Skeletal muscle cell (primary cell): ENCODE data around the gene GALNT1.
"Not testable (repeated sequence)": the region's sequence is repeated elsewhere in the genome, so short reads cannot be mapped to it uniquely, and the experiment has no call there.

Experiments used
- DNase-seq: peaks from one replicate; pipeline ENCODE4 v3.0.0-alpha.2; 2010; ENCODE audit warnings: low read depth
- H3K4me3 ChIP-seq: 2 replicates; pipeline ENCODE4 v1.5.1; 2011; ENCODE audit warnings: low read depth, mild to moderate bottlenecking, control low read depth, low read length, moderate library complexity

Gene GALNT1

DNA sequence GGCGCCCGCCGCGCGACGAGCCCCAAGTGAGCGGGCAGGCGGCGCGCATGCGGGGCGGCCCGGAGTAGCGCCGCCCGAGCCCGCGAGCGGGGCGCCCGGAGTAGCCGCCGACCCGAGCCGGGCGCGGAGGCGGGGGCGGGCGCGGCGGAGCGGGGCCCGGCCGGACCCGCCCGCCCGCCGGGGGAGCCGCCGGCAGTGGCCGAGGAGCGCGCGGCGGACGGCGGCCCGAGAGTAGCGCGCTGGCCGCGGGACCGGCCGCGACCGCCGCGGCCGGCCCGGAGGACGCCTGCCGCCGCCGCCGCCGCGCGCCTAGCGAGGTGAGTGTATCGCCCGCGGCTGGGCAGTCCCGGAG lies at the start of gene GALNT1:
TSS of gene GALNT1 (plus strand) at position 195 of the 352 bp plus-strand sequence. CDS start 72,923 bp downstream, outside the sequence.
- no peak for DNase-seq

DNA sequence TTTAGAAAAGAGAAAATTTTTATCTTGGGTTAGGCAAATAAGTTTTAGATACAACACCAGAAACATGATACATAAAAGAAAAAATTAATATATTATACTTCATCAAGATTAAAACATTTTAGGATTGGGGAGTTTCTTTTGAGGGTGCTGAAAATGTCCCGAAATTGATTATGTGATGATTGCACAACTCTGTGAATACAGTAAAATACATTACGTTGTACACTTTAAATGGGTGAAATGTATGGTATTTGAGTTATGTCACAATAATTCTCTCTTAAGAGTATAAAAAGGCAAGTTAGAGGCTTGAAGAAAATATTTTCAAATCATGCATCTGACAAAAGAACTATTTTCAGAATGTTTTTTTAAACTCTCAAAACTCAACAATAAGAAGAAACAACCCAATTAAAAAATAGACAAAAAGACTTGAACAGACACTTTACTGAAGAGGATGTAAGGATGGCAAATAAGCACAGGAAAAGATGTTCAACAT lies 47.6 kb upstream of the GALNT1 start:
- DNase-seq, result no peak
- H3K4me3 ChIP-seq, result no peak overlapping the region

More for the DNA sequence above, at the start of gene GALNT1:
- H3K4me3 ChIP-seq, result peak within 1 kb of the TSS; percentile 72

DNA sequence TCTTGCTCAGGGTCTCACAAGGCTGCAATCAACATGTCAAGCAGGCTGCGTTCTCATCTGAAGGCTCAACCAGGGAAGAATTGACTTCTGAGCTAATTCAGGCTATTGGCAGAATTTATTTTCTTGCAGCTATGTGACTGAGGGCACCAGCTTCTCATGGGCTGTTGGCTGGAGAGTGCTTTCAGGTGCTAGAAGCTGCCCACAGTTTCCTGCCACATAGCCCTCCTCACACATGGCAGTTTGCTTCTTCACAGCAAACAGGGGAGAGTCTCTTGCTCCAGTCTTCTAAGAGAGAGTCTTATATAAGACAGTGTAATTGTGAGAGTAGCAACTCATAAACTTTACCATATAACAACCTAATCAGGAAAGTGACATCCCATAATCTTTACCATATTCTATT lies 46.2 kb upstream of the GALNT1 start:
- DNase-seq, result no peak
- no peak overlapping the region for H3K4me3 ChIP-seq

DNA sequence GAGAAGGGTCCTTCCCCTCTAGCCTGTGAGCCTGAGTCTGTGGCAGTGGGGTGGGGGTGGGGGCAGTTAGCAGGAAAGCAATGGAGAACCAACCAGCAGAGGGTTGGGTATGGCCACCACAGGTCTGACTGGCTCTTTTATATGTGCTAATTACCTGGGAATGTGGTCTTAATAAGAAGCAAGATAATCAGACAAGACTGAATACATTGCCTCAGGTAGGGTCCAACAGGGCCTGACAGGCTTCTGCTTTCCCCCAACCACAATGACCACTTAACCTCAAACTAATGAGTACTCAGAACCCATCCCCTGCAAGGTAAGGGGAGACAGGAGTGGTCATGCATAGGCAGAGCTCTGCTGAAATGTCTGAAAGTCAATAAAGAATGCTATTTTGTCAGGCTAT lies 39.2 kb upstream of the GALNT1 start:
- no peak for DNase-seq
- no peak overlapping the region for H3K4me3 ChIP-seq

DNA sequence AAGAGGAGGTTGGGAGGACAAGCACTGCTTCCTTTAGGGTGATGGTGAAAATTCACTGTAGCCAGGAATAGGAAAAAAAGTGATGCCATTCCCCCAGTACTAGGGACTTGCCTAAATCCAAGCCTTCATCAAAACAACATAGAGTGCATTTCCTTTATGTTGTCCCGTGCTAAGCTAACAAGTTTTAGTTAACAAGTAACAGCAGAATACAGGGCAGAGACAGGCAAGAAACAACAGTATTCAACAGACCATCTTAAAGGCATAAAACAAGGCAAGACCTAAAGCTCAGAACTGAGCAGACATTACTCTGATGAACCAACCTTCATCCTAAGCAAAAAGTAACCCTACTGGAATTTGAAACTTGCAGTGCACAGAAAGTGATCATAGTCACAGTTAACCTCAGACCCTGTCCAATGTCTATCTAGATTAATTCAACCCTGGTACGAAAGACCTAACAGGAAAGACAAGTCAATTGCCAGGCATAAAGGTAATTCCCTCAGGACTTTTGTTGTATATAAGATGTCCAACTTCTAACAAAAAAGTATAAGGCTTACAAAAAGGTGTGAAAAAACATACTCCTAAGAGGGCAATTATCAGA lies 34.4 kb upstream of the GALNT1 start:
- DNase-seq, result no peak
- H3K4me3 ChIP-seq, result no peak overlapping the region

DNA sequence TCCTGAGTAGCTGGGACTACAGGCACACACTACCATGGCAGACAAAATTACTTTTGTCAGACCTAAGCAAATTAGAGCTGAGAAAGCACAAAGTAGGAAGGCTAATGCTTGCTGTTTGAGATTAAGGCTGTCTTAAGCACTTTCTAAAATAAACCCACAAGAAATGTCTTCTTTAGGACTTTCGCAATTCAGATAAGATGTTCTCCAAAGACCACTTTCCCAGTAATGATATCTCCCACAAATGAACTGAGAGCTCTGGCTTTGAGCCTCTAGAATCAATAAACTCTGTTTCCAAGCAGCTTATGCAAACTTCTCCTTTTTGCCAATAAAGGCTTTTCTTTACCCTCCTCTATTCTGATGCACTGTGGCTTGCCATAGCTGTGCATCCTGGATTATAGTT lies 32.0 kb upstream of the GALNT1 start:
- H3K4me3 ChIP-seq, result no peak overlapping the region
- no peak for DNase-seq

DNA sequence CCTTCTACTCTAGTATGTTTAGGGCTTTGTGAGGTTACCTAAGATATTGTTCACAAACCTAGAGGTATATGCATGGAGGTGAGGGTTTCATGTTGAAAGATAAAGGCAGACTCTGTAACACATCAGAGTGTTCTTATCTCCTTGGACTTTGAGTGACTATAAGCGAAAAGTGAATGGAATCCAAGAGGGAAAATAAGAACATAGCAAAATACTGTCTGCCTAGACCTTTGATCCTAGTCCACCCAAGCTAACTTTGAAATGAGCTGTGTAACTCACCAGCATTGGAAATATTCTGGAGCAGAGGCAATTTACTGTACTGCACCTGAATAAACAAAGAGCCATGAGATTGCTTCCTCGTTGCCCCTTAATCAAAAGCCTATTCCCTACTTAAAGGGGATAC lies 28.2 kb upstream of the GALNT1 start:
- no peak for DNase-seq
- H3K4me3 ChIP-seq, result no peak overlapping the region

DNA sequence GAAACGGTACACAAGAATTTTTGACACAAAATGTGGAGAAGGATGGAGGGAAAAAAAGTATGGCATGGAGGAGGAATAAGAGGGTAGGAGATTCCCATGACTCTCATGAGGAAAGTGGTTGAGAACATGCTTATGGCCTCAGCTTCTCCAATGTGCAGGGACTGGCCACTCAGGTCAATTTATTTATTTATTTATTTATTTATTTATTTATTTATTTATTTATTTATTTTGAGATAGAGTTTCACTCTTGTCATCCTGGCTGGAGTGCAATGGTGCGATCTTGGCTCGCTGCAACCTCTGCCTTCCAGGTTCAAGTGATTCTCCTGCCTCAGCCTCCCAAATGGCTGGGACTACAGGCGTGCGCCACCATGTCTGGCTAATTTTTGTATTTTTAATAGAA lies 26.0 kb upstream of the GALNT1 start:
- not testable (repeated sequence) for H3K4me3 ChIP-seq, DNase-seq

DNA sequence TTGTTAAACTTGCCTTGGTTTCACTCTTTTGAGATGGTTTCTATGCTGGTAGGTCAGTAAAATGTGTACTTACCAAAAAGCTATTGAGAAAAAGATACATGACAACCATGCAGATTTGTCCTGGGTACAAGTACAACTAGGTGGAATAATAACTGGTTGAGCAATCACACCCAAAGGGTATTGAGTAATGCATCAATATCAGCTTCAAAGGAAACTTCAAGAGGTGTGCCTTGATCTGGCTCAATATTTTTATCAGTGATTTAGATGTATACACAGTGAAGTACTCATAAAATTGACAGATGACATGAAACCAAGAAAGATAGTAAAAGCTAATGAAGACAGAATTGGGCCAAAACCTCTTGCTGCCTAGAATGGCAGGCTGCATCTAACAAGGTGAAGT lies 21.7 kb upstream of the GALNT1 start:
- DNase-seq, result no peak
- H3K4me3 ChIP-seq, result no peak overlapping the region

DNA sequence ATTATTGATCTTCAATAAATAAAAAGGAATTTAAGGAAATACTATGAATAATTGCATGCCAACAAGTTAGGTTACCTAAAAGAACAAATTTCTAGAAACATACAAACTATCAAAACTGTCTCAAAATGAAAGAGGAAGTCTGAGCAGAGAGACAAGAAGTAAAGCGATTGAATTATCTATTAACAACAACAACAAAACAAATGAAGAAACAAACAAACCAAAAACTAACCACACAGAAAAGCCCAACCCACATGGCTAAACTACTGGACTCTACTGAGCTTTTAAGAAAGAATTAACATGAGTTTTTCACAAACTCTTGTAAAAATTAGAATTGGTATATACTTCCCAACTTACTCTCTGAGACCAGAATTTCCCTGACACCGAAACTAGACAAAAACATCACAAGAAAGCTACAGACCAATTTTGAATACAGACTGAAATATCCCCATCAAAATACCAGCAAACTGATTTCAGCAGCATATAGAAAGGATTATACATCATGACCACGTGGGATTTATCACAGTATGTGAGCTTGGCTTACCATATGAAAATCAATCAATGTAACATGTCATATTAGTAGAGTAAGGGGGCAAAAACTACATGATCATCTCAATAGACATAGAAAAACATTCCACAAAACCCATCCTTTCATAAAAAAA lies 16.6 kb upstream of the GALNT1 start:
- no peak overlapping the region for H3K4me3 ChIP-seq

DNA sequence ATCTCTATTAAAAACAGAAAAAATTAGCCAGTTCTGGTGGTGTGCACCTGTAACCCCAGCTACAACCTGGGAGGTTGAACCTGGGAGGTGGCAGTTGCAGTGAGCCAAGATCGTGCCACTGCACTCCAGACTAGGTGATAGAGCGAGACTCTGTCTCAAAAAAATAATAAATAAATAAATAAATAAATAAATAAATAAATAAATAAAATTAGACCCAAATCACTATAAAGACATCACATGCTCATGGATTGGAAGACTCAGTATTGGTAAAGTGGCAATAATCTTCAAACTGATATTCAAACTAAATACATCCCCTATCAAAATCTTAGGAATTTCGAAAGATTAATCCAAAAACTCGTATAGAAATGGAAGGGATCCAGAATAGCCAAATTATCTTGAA lies 15.5 kb upstream of the GALNT1 start:
- no peak for DNase-seq
- no peak overlapping the region for H3K4me3 ChIP-seq

More for the DNA sequence above, 16.6 kb upstream of the GALNT1 start:
- DNase-seq, result no peak

DNA sequence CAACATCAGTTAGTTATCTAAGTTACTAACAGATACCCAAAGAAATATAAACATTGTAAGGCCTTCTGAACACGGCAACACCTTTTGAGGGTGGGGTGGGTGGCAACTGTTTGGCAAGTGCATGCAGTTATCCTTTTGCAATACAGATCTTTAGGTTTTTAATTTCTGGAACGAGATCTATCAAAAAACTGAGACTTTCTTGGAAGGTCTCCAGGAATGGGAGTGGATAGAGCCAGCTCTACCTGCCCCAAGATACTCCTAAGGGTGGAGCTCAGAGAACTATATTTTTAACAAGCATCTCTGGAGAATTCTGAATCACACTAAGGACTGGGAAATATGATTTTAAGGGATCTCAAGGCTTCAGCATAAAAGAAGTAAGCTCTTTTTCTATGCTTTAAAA lies 11.4 kb upstream of the GALNT1 start:
- H3K4me3 ChIP-seq, result no peak overlapping the region
- DNase-seq, result no peak

DNA sequence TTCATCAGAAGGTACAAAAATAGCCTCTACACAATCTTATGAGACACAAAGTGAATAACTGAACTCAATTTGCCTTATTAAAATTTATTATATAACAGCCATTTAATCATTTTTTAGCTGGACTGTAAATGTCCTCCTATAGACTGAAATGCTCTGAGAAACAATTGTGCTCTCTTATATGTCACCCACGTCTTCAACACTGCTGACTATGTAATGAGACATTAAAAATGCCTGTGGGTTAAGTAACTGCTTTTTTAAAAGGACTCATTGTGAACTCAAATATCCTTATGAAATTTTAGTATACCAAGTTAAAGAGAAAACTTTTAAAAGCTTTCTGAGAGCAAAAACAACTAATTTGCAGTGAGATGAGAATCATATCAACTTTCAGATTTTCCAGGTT lies 10.4 kb upstream of the GALNT1 start:
- DNase-seq, result no peak

DNA sequence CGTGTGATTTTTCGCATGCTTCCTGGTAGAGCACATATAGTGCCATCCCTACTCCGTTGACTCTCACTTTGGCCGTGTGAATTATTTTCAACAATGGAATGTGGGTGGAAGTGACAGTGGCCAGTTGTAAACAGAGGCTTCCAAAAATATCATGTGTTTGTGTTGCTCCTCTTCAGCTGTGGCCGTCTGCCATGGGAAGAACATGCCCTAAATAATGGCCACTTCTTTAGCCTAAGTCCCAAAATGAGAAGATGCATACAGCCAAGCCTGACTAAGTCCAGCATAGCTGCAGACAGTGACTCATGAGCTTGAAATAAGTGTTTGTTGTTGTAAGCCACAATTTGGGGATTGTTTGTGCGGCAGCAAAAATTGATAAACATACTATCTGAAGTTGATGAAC lies 8.9 kb upstream of the GALNT1 start:
- no peak for DNase-seq

More for the DNA sequence above, 10.4 kb upstream of the GALNT1 start:
- no peak overlapping the region for H3K4me3 ChIP-seq

DNA sequence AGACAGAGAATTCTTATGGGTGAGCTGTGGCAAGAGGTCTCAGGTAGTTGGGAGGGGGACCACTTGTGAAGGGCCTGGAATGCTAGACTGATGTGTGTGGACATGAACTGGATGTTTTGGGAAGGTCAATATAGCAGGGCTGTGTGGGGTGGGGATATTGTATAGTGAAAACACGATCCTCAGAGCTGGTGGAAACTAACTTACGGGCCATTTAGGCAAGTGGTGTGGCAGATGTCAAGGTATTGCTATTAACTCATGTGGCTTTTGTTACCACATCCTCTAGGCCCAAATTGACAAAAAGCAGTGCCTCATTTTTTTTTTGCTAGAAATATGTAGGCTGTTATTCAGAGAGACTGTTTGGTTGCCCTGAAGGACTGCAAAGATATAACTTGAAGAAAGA lies 8.0 kb upstream of the GALNT1 start:
- no peak for DNase-seq
- H3K4me3 ChIP-seq, result no peak overlapping the region

More for the DNA sequence above, 8.9 kb upstream of the GALNT1 start:
- H3K4me3 ChIP-seq, result no peak overlapping the region

DNA sequence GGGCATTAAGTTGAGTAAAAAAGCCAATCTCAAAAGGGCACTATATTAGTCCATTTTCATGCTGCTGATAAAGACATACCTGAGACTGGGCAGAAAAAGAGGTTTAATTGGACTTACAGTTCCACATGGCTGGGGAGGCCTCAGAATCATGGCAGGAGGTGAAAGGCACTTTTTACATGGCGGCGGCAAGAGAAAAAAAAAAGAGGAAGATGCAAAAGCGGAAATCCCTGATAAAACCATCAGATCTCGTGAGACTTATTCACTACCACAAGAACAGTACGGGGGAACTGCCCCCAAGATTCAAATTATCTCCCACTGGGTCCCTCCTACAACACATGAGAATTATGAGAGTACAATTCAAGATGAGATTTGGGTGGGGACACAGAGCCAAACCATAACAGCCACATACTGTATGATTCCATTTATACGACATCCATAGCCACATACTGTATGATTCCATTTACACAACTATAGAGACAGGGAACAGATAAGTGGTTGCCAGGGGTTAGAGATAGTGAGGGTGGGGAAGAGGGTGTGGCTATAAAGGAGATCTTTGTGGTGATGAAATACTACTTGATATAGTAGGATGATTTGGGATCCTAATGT lies 5.2 kb upstream of the GALNT1 start:
- not testable (repeated sequence) for H3K4me3 ChIP-seq, DNase-seq

DNA sequence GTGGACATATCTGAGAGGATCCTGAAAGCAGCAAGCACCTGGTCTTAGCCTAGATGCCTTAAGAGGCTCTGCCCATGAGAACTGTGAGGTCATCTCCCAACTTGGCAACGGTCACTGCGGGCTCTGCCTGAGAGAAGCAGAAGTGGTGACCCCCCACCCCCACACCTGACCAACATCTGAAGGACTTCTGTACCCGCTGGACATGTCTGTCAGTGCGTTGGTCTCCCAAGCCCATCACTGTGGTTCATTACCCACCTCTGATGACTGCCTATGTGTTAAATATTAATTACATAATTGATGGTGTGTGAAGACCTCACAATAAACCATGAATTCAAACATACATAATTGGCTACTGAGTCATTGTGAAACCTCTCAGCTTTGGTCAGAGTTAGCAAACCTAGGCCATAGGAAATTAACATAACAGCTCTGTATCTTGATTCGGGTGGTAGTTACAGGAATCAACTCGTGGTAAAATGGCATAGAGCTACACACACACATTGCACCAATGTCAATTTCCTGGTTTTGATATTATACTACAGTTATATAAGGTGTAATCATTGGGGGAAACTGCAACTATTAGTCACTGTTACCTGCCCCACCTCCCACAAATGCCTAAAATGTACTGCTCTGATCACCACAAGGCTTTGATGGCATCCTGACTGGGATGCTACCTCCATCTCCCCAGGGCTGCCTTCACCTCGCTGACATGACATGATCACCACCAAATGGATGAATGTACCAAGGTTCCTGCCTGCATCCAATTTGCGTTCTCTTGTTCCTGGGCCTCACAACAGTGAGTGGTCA lies 4.3 kb upstream of the GALNT1 start:
- no peak for DNase-seq

DNA sequence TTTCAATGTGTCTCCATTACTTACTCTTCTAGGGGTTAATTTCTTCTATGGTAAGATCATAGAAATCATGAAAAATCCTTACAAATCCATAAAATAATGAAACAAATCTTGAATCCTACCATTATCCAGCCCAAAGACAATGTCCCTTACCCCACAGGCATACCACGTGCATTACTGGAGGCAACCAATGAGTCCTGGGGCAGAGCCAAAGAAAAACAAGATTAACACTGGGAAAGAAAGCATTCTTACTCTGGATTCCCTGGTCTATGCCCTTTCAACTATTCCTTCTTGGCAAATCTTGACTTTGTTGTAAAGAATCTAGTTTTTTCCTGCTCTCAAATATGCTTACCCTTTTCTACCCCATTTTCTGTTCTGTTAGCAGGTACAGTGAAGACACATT lies 3.1 kb upstream of the GALNT1 start:
- no peak for DNase-seq

More for the DNA sequence above, 4.3 kb upstream of the GALNT1 start:
- no peak overlapping the region for H3K4me3 ChIP-seq

DNA sequence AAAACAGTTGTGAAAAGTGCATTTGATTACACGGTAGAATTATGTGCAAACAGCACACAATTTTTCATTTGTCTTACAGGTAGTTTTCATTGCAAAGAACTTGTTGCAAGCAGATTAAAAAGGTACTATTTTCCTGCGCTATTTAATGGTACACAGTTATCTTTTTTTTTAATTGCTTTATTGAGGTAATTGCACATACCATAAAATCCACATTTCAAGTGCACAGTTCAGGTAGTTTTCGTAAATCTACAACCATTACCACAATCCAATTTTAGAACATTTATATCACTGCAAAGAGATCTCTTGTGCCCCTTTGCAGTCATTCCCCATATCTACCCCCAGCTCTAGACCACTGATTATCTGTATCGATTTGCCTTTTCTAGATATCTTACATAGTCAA lies 2.6 kb upstream of the GALNT1 start:
- no peak for DNase-seq
- H3K4me3 ChIP-seq, result no peak overlapping the region

More for the DNA sequence above, 3.1 kb upstream of the GALNT1 start:
- H3K4me3 ChIP-seq, result no peak overlapping the region
